IPS DF 19.7 (cell line): ENCODE measurements around the gene LASP1.

Experiments used
- DNase-seq: peaks from one replicate; pipeline ENCODE4 v3.0.0-alpha.2; 2013; ENCODE audit warnings: low read depth, low spot score

The LASP1 gene

DNA sequence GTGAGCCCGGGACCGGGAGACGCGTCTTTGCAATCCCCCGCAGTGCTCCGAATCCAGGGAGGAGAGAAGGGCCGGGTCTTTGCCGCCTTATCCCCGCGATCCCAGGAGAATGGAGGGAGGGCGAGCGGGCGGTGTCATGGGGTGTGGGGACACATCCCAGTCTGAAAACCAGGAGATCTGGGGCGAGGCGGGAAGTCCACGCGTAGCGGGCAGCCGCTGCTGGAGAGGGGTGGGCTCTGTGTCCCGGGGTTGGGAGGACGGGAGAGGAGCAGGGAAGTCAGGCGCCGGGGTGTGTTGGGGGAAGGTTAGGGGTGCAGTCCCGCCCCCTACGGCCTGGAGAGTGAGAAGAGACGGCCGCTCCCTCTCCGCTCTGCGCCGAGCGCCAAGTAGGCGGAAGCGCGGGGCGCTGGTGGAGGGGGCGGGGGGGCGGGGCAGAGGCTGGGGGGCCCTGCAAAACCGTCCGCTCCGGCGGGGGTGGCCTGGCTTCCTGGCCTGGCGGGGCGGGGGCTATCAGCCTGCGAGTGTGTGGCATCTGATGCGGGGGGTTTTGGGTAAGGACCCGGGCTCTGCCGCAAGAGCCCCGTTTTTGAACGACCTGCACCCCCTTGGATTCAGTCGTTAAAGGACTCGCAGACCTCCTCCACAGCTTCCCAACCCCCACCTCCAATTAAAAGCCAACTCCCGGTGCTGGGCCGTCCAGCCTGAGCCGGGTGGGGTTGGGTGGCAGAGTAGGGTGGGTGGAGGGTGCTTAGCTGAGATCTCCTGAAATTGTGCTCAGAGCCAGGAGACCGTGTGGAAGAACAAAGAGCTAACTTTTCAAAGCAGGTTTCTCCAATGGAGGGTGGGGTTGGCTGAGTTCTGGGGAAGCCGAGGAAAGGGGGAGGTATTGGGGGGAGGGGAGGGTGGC, 654 bp downstream of the LASP1 start:
- no peak for DNase-seq

- DNase-seq = no peak
These were observed 1.6 kb downstream of the LASP1 start for GRCh38 chr17:38871247-38872015.

DNA sequence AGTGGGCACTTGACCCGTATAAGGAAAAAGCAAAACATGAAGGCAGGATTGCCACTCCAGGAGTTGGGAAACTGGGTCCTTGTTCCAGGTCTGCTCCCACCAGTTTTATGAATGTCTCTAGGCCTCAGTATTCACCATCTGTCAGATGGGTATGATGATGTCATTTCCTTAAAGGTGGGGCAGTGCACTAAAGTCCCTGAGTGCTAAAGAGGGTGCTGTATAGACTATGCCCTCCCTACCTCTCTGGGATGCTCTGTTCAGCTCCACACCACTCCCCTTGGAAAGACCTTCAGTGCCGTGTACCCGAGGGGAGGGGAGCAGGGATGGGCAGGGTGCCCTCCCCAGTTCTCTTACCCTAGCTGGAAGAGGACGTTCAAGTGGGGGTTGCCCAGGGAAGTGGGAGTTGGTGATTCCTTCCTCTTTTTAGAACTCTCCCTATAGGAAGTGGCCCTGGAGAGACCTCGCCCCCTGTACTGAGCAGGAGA, 2.2 kb downstream of the LASP1 start:
- no peak for DNase-seq

DNA sequence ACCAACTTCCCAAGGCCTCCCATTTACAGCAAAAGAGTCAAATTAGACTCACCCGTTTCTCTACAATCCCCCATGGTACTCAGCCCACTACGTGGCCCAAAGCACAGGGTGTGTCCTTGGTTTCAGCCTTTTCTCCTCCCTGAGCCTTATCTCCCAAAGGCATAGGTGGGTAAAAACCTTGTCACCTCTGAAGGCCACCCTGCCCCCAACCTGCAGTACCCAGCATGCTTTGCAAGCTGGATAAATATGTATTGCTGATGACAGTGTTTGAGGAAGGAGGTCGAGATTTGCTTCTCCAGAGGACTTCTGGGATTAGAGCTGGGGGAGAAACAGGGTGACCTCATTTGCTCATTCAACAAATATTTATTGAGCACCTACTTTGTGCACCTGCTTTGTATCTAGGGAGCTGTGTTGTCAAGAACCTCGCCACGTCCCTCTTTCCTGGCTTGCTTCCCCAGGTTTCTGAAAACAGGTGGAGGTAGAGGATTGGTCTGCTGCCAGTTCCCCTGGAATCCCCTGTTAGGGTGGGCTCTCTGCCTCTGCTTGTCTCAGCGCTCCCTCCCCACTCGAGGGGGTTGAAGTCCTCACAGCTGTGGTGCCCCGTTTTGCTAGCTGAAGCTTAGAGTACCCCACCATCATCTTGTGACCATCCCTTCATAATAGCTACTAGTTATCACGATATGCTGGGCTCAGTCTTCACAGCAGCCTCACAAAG, 3.0 kb downstream of the LASP1 start:
- DNase-seq = no peak

DNA sequence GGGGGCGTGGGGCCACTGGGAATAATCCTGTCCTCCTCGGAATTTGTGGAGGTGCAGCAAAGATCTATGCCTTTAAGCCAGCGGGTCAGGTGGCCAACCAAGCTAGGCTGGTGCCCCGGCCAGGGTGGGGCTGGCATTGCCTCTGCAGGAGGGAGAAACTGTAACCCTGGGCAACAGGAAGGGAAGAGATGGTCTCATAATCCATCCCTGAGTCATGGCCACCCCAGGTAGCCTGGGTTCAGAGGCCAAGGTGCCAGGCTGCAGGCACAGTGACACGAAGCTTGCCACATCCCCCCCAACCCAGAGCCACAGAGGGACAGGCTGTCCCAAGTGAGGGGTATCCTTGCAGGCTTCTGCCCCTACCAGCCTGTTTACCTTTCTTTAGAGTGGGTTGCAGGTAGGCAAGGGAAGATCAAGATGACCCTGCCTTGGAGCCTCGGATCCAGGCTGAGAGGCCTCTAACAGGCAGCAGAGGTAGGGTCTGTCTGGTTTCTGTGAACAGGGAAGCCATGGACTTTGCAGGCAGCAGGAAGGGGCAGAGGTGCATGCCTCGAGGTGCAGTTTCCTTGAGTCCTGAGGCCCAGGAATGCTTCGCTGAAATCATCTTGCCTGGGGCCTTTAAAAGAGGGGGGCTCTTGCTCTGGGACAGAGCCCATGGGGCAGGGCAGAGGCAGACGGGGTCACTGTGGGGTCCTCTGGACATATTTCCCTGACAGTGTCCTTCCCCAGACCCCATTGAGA, 4.0 kb downstream of the LASP1 start:
- DNase-seq = no peak

DNA sequence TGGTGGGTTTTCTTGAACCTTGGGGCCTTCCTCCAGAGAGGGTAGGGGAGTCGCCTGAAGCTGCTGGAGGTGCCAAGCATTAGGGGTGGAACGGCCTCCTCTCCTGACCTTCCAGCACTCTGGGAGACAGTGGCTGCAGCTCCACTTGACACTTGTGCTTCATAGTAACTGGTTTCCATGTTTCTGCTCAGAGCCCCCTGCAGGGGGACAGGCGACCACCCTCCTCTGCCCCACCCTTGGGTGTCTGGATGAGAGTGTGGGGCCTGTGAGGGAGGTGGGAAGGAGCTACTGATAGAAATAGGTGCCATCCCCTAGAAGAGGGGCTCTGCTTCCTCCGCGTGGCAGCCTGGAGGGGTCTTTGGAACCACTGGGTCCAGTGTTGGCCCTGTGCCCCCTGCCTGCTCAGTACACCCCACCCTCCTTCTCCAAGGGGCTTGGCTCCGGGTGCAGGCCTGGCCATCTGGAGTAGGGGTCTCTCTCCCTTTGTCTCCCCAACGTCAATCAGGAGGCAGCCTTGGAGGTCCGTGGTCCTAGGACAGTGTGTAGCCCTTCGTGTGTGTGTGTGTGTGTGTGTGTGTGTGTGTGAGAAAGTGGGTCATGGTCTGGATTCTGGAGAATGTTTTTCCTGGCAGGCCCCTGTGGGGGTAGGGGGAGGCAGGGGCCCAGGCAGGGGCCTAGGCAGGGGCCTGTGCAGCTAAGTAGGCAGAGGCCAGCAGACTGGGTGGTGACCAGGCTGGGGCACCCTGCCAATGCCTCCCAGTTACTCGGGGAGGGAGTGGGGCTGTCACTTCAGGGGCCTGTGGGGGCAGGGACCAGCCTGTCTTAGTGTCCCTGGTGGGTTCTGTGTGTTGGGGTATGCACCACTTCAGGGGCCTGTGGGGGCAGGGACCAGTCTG, 4.9 kb downstream of the LASP1 start:
- no peak for DNase-seq

DNA sequence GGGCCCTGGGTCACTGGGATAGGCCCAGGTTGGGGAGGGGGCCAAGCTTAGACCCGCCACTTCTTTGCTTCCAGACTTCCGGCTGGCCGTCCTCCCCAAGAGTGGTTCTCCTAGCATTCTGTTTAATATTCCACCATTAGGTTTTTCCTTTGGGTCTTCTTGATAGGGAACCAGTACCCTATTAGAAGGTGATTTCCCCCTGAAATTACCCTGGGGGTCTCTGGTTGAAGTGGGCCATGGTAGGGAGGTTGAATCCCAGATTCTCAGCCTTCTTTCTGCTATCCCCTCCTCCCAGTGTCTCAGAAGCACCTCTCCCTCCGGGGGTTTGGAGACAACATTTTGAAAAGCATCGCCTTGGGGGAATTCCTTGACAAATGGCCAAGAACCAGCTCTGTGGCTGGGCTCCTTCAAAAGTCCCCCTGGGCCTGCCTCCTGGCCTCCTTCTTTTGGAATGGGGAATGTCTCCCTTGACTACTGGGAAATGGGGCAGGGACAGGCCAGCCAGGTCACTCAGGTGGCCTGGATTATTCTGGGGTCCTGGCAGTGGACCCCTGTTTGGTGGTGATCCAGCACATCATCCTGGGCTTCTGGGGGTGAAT, 5.7 kb downstream of the LASP1 start:
- no peak for DNase-seq

DNA sequence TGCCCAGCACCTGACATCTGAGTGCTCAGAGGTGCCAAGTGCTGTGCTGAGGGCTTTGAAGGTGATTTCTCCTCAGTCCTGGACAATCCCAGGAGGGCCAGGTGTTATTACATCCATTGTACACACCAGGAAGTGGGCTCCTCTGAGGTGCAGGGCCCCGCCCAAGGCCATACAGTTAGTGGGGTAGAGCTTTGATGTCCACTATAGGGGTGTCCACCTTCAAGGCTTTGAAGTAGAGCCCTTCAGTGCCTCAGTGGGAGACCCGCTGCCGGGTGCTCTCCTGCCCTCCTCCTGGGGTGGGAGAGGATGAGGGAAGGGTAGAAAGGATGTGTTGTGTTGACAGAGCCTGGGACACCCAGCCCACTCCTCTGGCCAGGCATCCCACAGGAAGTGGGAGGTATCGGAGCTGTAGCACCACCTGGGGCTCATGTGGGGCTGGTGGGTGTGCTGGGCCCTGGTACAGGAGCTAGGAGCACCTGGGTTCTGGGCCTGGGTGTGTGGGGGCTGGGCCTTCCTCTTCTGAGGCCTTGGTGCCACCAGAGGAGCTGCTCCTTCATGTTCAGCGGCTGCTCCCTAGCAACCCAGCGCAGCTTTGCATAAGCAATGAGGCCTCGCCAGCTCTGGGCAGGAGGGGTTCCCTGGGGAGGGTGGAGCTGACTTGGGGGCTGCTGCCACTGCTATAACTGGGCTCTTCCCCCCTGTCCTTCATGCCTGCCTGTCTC, 7.4 kb downstream of the LASP1 start:
- no peak for DNase-seq

DNA sequence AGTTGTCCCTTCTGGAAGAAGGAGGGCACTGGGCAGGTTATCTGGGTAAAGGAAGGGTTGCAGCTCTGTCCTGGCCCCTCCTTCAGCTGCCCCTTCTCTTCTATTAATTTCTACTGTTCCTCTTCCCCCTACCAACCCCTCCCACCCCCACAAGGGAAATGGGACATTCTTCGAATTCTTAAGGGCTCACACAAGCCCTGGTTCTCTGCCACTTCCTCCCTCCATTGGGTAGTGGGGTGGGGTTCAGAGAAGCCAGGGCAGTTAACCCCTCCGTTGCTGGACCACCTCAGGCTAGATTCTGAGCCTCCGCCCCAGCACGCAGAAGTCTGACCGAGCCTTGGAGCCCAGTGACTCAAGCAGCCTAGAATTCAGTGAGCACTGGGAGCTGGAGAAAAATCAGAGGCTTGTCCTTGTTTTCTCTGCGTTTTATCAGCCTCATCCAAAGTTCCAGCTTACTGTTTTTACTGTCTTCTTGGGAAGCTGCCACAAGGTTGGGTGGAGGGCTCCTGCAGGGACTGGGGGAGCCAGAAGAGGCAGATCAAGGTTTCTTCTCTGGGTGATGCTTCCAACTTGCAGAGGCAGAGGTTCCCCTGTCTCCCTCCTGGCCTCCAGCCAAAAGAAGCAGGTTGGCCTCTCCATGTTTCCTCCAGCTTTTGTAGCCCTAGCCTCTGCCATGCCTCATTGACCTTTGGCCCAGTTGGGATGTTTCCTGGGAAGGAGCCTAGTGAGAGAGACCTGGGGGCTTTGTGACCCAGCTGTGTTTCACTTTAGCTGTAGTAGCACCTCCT, 10.2 kb downstream of the LASP1 start:
- peak; percentile 95 for DNase-seq

- no peak for DNase-seq
These were observed 11.8 kb downstream of the LASP1 start for GRCh38 chr17:38881600-38882191.

- DNase-seq = no peak
These were observed 13.0 kb downstream of the LASP1 start for GRCh38 chr17:38882870-38883269.

DNA sequence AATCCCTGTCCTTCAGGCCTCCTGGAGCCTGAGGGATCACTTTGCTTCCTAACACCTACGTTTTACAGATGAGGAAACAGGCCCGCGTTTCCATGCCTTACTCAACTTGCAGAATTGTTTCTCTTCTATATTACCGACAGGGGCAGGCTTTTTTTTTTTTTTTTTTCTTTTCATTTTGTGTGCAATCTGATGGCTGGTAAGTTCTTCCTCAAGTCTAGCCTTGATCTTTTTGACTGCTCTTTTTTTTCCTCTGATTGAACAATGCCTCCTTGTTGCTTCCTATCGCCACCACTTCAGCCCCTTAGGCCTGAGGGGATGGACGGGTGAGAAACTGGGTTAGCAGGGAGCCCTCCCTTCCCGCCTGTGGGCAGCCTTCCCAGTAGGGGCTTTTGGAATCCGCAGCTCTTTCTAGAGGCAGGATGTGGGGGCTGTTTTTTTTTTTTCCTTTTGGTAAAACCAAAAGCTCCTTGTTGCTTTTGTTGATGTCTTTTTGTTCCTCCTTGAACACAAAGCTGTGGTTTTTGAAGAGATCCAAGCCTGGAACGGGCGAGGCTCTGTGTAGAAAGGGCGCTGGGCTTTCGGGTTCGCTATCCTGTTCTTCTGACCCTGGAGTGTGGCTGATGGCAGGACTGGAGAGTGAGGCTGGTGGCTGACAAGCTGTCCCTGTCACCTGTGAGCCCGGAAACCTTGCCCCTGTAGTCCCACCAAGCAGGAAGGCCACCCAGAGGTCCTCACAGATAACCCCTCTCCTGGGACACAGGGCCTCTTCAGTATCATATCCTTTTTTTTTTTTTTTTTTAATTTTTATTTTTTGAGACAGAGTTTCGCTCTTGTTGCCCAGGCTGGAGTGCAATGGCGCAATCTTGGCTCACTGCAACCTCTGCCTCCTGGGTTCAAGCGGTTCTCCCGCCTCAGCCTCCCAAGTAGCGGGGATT, 14.0 kb downstream of the LASP1 start:
- no peak for DNase-seq

DNA sequence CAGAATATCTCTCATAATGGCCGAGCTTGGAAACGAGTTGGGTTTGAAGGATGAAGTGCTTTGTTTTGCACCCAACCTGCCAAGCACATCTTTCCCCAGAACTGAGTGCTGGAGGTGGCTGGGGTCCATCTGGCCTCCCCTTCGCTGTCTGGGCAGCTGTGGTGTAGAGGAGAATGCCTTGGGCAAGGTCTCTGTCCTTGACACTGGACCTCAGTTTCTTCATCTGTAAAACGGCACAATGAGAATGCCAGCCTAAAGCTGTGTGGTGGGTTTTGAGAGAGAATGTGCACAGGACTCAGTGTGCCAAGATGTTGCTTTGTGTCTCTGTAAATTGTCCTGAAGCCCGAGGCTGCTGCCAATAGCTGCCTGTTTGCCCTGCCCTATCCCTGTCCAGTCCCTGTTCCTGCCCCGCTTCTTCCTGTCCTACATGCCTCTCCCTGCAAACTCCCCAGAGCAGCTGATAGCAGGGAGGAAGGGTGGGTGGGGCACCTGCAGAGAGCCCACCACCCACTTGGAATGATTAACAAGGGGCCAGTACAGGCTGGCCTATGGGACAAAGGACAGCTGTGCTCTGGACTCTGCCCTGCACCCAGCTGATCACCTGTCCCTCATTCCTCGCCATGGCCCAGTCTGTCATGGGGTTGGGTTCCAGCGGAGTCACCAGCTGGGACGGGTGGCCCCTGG, 15.3 kb downstream of the LASP1 start:
- no peak for DNase-seq

DNA sequence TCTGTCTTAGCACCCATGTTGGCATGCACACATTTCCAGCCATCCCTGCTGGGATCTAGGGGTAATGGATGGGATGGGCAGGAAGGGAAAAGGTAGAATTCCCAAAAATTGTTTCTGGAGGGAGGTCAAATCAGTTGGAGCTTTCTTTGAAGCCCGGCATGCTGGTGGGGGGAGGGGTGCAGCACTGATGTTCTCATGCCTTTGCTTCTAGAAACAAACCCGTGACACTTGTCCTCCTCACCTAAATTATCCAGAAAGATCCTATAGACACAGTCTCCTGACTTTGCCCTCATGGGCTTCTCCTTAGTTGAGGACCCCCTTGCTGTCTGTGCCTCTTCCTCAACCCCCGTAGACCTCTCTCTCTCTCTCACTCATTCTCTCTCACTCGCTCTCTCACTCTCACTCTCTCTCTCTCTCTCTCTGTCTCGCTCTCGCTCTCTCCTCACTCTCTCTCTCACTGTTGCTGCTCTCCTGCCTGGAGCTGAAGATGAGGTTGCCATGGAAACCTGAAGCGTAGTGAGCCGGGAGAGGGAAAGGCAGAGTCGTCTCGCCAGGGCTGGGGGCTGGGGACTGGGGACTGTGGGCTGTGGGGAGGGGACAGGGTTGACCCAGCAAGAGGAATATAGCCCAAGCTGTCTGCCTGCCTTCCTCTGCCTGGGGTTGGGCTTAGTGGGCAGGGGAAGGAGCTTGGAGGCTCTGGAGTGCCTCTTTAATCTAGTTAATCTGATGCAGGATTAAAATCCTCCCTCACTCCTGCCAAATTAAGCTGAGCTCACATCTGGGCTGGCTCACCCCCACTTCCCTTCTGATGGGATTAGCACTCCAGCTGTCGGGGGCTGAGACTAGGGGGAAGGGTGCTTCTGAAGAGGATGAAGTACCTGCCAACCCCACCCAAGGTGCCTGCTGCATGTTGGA, 16.1 kb downstream of the LASP1 start:
- no peak for DNase-seq

GRCh38 chr17:38886643-38887010, 16.8 kb downstream of the LASP1 start:
- DNase-seq = no peak
